HG03095 (cell line): ENCODE results near the gene BZW1.

ENCODE experiments used
- ATAC-seq: cut with Tn5 transposase; IDR thresholded peaks from one replicate; pipeline ENCODE4 v1.9.1; 2021; ENCODE audit warnings: moderate library complexity; ENCODE audit not compliant: unreplicated experiment

The BZW1 gene

GRCh38 chr2:200869014-200869413, 57.3 kb downstream of the BZW1 start:
- no peak for ATAC-seq

GRCh38 chr2:200871151-200871550, 59.4 kb downstream of the BZW1 start:
- no peak for ATAC-seq

- no peak for ATAC-seq
Measured at GRCh38 chr2:200873560-200873959, 61.9 kb downstream of the BZW1 start.
